CD4-positive, CD25-positive, alpha-beta regulatory T cell (primary cell): ENCODE measurements around the gene JAM3. TPM values are rescaled to one million over a fixed set of nuclear protein-coding genes. Genes with fewer than 3 reads are reported as not detected.
A peak's percentile ranks its signal among the peaks of the same experiment; 100 is the strongest.

Experiments
- ATAC-seq, 2 donors: fragments of 150-1000 bp; cut with Tn5 transposase; one replicate each; pipeline ENCODE4 v1.10.0; 2021; ENCODE audit warnings: low read depth in 2 of 2, moderate number of reproducible peaks in 2 of 2, moderate library complexity in 1 of 2
- DNase-seq, 3 donors: peaks; one replicate each; pipeline versions ENCODE4 v3.0.0 to v3.0.0-alpha.2; 2012 to 2022; ENCODE audit warnings: mixed read lengths in 1 of 3
- H3K27ac ChIP-seq: one replicate; pipeline ENCODE4 v1.7.0; 2013; ENCODE audit warnings: mild to moderate bottlenecking, low read length; ENCODE audit not compliant: insufficient read depth, poor library complexity, severe bottlenecking
- H3K27me3 ChIP-seq: one replicate; pipeline ENCODE4 v1.7.0; 2013; ENCODE audit warnings: low read length; ENCODE audit not compliant: control insufficient read depth, insufficient read depth
- H3K36me3 ChIP-seq: one replicate; pipeline ENCODE4 v1.7.0; 2013; ENCODE audit warnings: mild to moderate bottlenecking, low read length, moderate library complexity; ENCODE audit not compliant: control insufficient read depth, insufficient read depth
- H3K4me1 ChIP-seq: 2 replicates; pipeline ENCODE4 v1.7.0; 2013; ENCODE audit warnings: mild to moderate bottlenecking, low read length; ENCODE audit not compliant: insufficient read depth, control insufficient read depth, poor library complexity, severe bottlenecking
- H3K4me3 ChIP-seq: one replicate; pipeline ENCODE4 v1.7.0; 2013; ENCODE audit warnings: low read depth, mild to moderate bottlenecking, low read length, moderate library complexity
- H3K9me3 ChIP-seq, 2 experiments: 1 replicate in 1 of 2; 2 replicates in 1 of 2; pipeline ENCODE4 v1.7.0; 2013; ENCODE audit warnings: low read length in 2 of 2, mild to moderate bottlenecking in 1 of 2, moderate library complexity in 1 of 2; ENCODE audit not compliant: control insufficient read depth in 2 of 2
- H3K27ac Mint-ChIP-seq, 3 donors: one replicate each; pipeline ENCODE4 v1.8.0; 2020 to 2022; ENCODE audit warnings: mild to moderate bottlenecking in 3 of 3, mixed read lengths in 3 of 3, moderate library complexity in 2 of 3
- H3K27me3 Mint-ChIP-seq: one replicate; pipeline ENCODE4 v1.8.0; 2022; ENCODE audit warnings: mild to moderate bottlenecking, mixed read lengths
- H3K36me3 Mint-ChIP-seq: one replicate; pipeline ENCODE4 v1.8.0; 2020; ENCODE audit warnings: mixed read lengths
- H3K4me1 Mint-ChIP-seq, 4 donors: one replicate each; pipeline ENCODE4 v1.8.0; 2020 to 2022; ENCODE audit warnings: mixed read lengths in 4 of 4, mild to moderate bottlenecking in 1 of 4
- H3K4me3 Mint-ChIP-seq, 4 donors: one replicate each; pipeline ENCODE4 v1.8.0; 2020 to 2022; ENCODE audit warnings: mild to moderate bottlenecking in 4 of 4, mixed read lengths in 4 of 4, moderate library complexity in 3 of 4
- H3K9me3 Mint-ChIP-seq, 7 donors: one replicate each; pipeline ENCODE4 v1.8.0; 2020 to 2022; ENCODE audit warnings: mixed read lengths in 7 of 7, mild to moderate bottlenecking in 3 of 7, moderate library complexity in 2 of 7
- polyA plus RNA-seq, 4 donors: library from polyadenylated mRNA; unstranded; fragments of 300-500 nt; fragmentation: Illumina TruSeq; gene quantifications; one replicate each; pipeline ENCODE4 v1.2.3, GENCODE V29; 2021
- total RNA-seq: library from RNA; stranded (reverse); gene quantifications from one replicate; pipeline ENCODE4 v1.2.3, GENCODE V29; 2022

Gene JAM3
- total and polyA plus RNA-seq, 5 donors from 2014 or later, result 3.1 to 5.5 (median 3.3) TPM

- Histone ChIP-seq H3K9me3 (no peaks in the 10 kb centered on the region), H3K4me3 (no peak overlapping the region), H3K4me1 (no peaks in the 10 kb centered on the region), H3K27me3 (no peaks in the 10 kb centered on the region), H3K27ac (no peak overlapping the region), H3K36me3 (peaks cover 11% of the 10 kb centered on the region)
- DNase-seq (no peak), ATAC-seq (no peak)
- Mint-ChIP-seq H3K27ac (no peak overlapping the region), H3K36me3 (peaks cover 18% of the 10 kb centered on the region), H3K27me3 (no peaks in the 10 kb centered on the region), H3K4me3 (no peak overlapping the region), H3K4me1 (peaks cover 0 to 2% (median under 1%) of the 10 kb centered on the region in 4 donors), H3K9me3 (no peaks in the 10 kb centered on the region)
Measured at GRCh38 chr11:134146598-134146997, 77.7 kb downstream of the JAM3 start.

GRCh38 chr11:134149371-134149770, 80.5 kb downstream of the JAM3 start:
- Mint-ChIP-seq H3K4me3 (no peak overlapping the region), H3K9me3 (no peaks in the 10 kb centered on the region), H3K27me3 (no peaks in the 10 kb centered on the region), H3K4me1 (peaks cover 0 to 2% (median 0%) of the 10 kb centered on the region in 4 donors), H3K36me3 (peaks cover 26% of the 10 kb centered on the region), H3K27ac (no peak overlapping the region)
- ATAC-seq (no peak), DNase-seq (no peak)
- Histone ChIP-seq H3K27ac (no peak overlapping the region), H3K4me3 (no peak overlapping the region), H3K4me1 (no peaks in the 10 kb centered on the region), H3K9me3 (no peaks in the 10 kb centered on the region), H3K36me3 (peaks cover 26% of the 10 kb centered on the region), H3K27me3 (no peaks in the 10 kb centered on the region)

GRCh38 chr11:134150195-134150903, 81.5 kb downstream of the JAM3 start:
- Histone ChIP-seq H3K4me3 (no peak overlapping the region), H3K27ac (no peak overlapping the region), H3K4me1 (no peaks in the 10 kb centered on the region), H3K36me3 (peaks cover 30% of the 10 kb centered on the region), H3K27me3 (no peaks in the 10 kb centered on the region), H3K9me3 (no peaks in the 10 kb centered on the region)
- DNase-seq (no peak), ATAC-seq (no peak)
- Mint-ChIP-seq H3K9me3 (no peaks in the 10 kb centered on the region), H3K27me3 (no peaks in the 10 kb centered on the region), H3K4me1 (peaks cover 0 to 2% (median 0%) of the 10 kb centered on the region in 4 donors), H3K4me3 (no peak overlapping the region), H3K27ac (no peak overlapping the region), H3K36me3 (peaks cover 28% of the 10 kb centered on the region)

- no peaks in the 10 kb centered on the region for H3K27me3 Mint-ChIP-seq
Measured at GRCh38 chr11:134151083-134151747, 82.3 kb downstream of the JAM3 start.

GRCh38 chr11:134152696-134153095, 83.8 kb downstream of the JAM3 start:
- peaks cover 52% of the 10 kb centered on the region for H3K36me3 ChIP-seq
- H3K9me3 ChIP-seq, result no peaks in the 10 kb centered on the region
- Mint-ChIP-seq H3K4me1 (peaks cover 0 to 2% (median 0%) of the 10 kb centered on the region in 4 donors), H3K9me3 (no peaks in the 10 kb centered on the region), H3K4me3 (no peak overlapping the region), H3K36me3 (peaks cover 51% of the 10 kb centered on the region), H3K27me3 (no peaks in the 10 kb centered on the region), H3K27ac (no peak overlapping the region)
- no peak overlapping the region for H3K4me3 ChIP-seq
- H3K27ac ChIP-seq, result no peak overlapping the region
- no peaks in the 10 kb centered on the region for H3K27me3 ChIP-seq
- ATAC-seq (no peak), DNase-seq (no peak)
- no peaks in the 10 kb centered on the region for H3K4me1 ChIP-seq

More at GRCh38 chr11:134151083-134151747, 82.3 kb downstream of the JAM3 start:
- peaks cover 36% of the 10 kb centered on the region for H3K36me3 Mint-ChIP-seq
- H3K4me3 Mint-ChIP-seq, result no peak overlapping the region
- Histone ChIP-seq H3K27ac (no peak overlapping the region), H3K4me3 (no peak overlapping the region), H3K27me3 (no peaks in the 10 kb centered on the region), H3K4me1 (no peaks in the 10 kb centered on the region), H3K36me3 (peaks cover 38% of the 10 kb centered on the region), H3K9me3 (no peaks in the 10 kb centered on the region)
- H3K27ac Mint-ChIP-seq, result peak overlapping the region in 2 of 3 donors; percentile 60 to 75
- DNase-seq (no peak), ATAC-seq (no peak)
- peaks cover 0 to 2% (median 0%) of the 10 kb centered on the region in 4 donors for H3K4me1 Mint-ChIP-seq
- H3K9me3 Mint-ChIP-seq, result no peaks in the 10 kb centered on the region

- Mint-ChIP-seq H3K4me3 (no peak overlapping the region), H3K9me3 (no peaks in the 10 kb centered on the region), H3K27me3 (no peaks in the 10 kb centered on the region), H3K27ac (peak overlapping the region in 1 of 3 donors; percentile 5), H3K36me3 (peaks cover 57% of the 10 kb centered on the region), H3K4me1 (peaks cover 0 to 2% (median 0%) of the 10 kb centered on the region in 4 donors)
- Histone ChIP-seq H3K4me3 (no peak overlapping the region), H3K36me3 (peaks cover 58% of the 10 kb centered on the region), H3K9me3 (no peaks in the 10 kb centered on the region), H3K4me1 (no peaks in the 10 kb centered on the region), H3K27me3 (no peaks in the 10 kb centered on the region), H3K27ac (no peak overlapping the region)
- no peak for DNase-seq
- ATAC-seq, result no peak
Measured at GRCh38 chr11:134153147-134153905, 84.5 kb downstream of the JAM3 start.

- Mint-ChIP-seq H3K27me3 (no peaks in the 10 kb centered on the region), H3K27ac (peak overlapping the region in 1 of 3 donors; percentile 55), H3K4me1 (no peaks in the 10 kb centered on the region), H3K9me3 (no peaks in the 10 kb centered on the region), H3K36me3 (peaks cover 65% of the 10 kb centered on the region), H3K4me3 (no peak overlapping the region)
- ATAC-seq (no peak), DNase-seq (no peak)
- no peaks in the 10 kb centered on the region for H3K27me3 ChIP-seq
- no peak overlapping the region for H3K27ac ChIP-seq
- peaks cover 67% of the 10 kb centered on the region for H3K36me3 ChIP-seq
- no peaks in the 10 kb centered on the region for H3K4me1 ChIP-seq
- H3K4me3 ChIP-seq, result no peak overlapping the region
- no peaks in the 10 kb centered on the region for H3K9me3 ChIP-seq
Measured at GRCh38 chr11:134154441-134154840, 85.6 kb downstream of the JAM3 start.
